ENCODE results near the gene TFAP2B. TPM values are rescaled to one million over a fixed set of nuclear protein-coding genes. Genes with fewer than 3 reads are reported as not detected.

TFAP2B gene
- polyA plus RNA-seq, 1 donor from 2014 or later, result not detected

DNA sequence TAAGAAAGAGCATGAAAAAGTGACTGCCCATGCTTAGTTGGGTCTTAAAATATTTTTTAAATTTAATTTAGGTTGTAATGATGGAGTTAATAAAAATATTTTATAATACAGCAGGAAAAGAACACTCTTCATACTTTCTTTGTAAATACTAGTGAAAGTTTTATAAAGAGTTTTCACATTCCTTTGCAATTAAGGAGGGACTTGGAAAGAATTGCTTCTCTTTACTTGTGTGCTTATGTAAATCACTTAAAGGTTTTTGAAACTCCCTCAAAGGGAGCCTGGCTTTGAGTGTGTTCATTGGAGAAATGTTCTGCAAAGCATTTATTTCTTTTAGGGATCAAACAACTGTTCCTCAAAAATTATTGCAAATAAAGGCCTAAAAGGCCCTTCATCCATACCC, 11.6 kb upstream of the TFAP2B start:
- Histone ChIP-seq H3K9ac (ENCODE audit: low read length) (no peak overlapping the region), H4K20me1 (ENCODE audit: insufficient read depth) (no peaks in the 10 kb centered on the region), H3K9me2 (ENCODE audit: insufficient read depth, low read length) (no peaks in the 10 kb centered on the region), H3K9me3 (ENCODE audit: low read length) (no peaks in the 10 kb centered on the region), H3F3A (ENCODE audit: insufficient read depth, low read length, poor library complexity, severe bottlenecking) (no peaks in the 10 kb centered on the region), H3K79me2 (replicated peaks; ENCODE audit: insufficient read depth, low read length) (no peaks in the 10 kb centered on the region), H3K4me2 (ENCODE audit: low read length) (no peak overlapping the region), H2AFZ (ENCODE audit: low read depth, low read length) (no peak overlapping the region), H3K27me3 (ENCODE audit: insufficient read depth, low read depth, low read length) (no peaks in the 10 kb centered on the region), H3K36me3 (ENCODE audit: insufficient read depth, low read length) (no peaks in the 10 kb centered on the region), H3K27ac (ENCODE audit: low read length) (no peak overlapping the region), H3K4me3 (ENCODE audit: low read length) (no peak overlapping the region)
- no peak for TF ChIP-seq POLR2AphosphoS5 (IDR thresholded peaks at IDR 0.05)
- TF ChIP-seq, protein P1, sequence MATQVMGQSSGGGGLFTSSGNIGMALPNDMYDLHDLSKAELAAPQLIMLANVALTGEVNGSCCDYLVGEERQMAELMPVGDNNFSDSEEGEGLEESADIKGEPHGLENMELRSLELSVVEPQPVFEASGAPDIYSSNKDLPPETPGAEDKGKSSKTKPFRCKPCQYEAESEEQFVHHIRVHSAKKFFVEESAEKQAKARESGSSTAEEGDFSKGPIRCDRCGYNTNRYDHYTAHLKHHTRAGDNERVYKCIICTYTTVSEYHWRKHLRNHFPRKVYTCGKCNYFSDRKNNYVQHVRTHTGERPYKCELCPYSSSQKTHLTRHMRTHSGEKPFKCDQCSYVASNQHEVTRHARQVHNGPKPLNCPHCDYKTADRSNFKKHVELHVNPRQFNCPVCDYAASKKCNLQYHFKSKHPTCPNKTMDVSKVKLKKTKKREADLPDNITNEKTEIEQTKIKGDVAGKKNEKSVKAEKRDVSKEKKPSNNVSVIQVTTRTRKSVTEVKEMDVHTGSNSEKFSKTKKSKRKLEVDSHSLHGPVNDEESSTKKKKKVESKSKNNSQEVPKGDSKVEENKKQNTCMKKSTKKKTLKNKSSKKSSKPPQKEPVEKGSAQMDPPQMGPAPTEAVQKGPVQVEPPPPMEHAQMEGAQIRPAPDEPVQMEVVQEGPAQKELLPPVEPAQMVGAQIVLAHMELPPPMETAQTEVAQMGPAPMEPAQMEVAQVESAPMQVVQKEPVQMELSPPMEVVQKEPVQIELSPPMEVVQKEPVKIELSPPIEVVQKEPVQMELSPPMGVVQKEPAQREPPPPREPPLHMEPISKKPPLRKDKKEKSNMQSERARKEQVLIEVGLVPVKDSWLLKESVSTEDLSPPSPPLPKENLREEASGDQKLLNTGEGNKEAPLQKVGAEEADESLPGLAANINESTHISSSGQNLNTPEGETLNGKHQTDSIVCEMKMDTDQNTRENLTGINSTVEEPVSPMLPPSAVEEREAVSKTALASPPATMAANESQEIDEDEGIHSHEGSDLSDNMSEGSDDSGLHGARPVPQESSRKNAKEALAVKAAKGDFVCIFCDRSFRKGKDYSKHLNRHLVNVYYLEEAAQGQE (IDR thresholded peaks at IDR 0.05; ENCODE audit: borderline replicate concordance), result no peak
- TF ChIP-seq RAD21 (conservative IDR thresholded peaks at IDR 0.05), result no peak
- TF ChIP-seq, protein P2, sequence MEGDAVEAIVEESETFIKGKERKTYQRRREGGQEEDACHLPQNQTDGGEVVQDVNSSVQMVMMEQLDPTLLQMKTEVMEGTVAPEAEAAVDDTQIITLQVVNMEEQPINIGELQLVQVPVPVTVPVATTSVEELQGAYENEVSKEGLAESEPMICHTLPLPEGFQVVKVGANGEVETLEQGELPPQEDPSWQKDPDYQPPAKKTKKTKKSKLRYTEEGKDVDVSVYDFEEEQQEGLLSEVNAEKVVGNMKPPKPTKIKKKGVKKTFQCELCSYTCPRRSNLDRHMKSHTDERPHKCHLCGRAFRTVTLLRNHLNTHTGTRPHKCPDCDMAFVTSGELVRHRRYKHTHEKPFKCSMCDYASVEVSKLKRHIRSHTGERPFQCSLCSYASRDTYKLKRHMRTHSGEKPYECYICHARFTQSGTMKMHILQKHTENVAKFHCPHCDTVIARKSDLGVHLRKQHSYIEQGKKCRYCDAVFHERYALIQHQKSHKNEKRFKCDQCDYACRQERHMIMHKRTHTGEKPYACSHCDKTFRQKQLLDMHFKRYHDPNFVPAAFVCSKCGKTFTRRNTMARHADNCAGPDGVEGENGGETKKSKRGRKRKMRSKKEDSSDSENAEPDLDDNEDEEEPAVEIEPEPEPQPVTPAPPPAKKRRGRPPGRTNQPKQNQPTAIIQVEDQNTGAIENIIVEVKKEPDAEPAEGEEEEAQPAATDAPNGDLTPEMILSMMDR (IDR thresholded peaks at IDR 0.05; ENCODE audit: poor library complexity, severe bottlenecking), result no peak
- no peak for TF ChIP-seq MXI1 (conservative IDR thresholded peaks at IDR 0.05; ENCODE audit: poor library complexity, severe bottlenecking)

DNA sequence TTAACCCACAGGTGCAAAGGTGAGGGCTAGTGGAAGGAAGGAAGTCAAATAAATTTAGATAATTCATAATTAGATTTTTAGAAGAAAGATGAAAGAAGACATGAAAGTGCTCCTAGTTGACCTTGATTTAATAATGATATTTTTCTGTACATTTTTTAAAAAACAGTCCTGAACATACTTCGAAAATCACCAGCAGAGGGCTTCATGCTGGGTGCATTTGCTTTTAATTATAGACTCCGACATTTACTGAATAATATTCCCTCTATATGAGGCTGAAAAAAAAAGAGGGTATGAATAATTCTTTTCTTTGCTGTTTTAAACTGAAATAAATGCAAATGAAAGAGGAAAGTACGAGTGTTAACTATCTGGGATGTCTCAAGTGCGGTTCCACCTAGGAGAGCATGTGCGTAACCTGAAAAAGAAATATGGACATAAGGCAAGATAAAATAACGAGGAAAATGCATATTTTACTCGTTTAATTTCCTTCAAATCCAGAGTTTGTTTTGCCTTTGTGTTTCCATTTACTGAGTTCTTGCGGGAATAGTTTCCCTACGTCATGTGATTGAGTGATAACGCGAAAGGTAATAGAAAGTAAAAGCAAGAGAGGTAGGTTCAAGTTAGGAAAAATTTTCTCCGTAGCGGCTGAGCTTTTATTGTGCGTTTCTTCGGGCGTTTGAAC, 3.1 kb upstream of the TFAP2B start:
- peaks cover 73% of the 10 kb centered on the region for H3K27me3 ChIP-seq (ENCODE audit: insufficient read depth, low read depth, low read length)
- no peaks in the 10 kb centered on the region for H3K9me3 ChIP-seq (ENCODE audit: low read length)
- H3K27ac ChIP-seq (ENCODE audit: low read length), result no peak overlapping the region
- H3F3A ChIP-seq (ENCODE audit: insufficient read depth, low read length, poor library complexity, severe bottlenecking), result no peaks in the 10 kb centered on the region
- H3K4me3 ChIP-seq (ENCODE audit: low read length), result peak overlapping the region; percentile 47
- H3K79me2 ChIP-seq (replicated peaks; ENCODE audit: insufficient read depth, low read length), result no peaks in the 10 kb centered on the region
- H2AFZ ChIP-seq (ENCODE audit: low read depth, low read length), result no peak overlapping the region
- no peaks in the 10 kb centered on the region for H4K20me1 ChIP-seq (ENCODE audit: insufficient read depth)
- no peaks in the 10 kb centered on the region for H3K9me2 ChIP-seq (ENCODE audit: insufficient read depth, low read length)
- TF ChIP-seq, protein P1 (IDR thresholded peaks at IDR 0.05; ENCODE audit: borderline replicate concordance), result no peak
- H3K9ac ChIP-seq (ENCODE audit: low read length), result no peak overlapping the region
- H3K36me3 ChIP-seq (ENCODE audit: insufficient read depth, low read length), result no peaks in the 10 kb centered on the region
- H3K4me2 ChIP-seq (ENCODE audit: low read length), result peak overlapping the region; percentile 37

Measured in neural cell (in vitro differentiated cells).